ENCODE data around the gene PARK7.
A peak's percentile ranks its signal among the peaks of the same experiment; 100 is the strongest.

The PARK7 gene

DNA sequence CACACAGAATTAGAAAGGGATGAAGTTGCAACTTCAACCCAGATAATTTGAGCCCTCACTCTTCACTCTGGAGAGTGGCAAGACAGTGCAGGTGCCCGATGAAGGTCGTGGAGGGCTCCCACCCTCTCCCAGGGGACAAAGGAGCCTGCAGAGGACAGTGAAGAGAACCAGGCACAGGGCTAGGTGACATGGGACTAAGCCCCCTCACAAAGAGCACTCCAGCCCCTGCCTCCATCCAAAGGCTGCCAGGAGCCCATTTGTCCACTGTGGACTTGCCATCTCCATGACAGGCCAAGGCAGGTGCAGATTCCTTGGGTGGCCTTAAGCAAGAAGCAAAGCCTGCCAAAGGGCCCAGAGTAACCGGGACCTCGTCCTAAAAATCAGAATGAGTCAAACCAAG lies 49.5 kb downstream of the PARK7 start:
- no peak for FAIRE-seq

DNA sequence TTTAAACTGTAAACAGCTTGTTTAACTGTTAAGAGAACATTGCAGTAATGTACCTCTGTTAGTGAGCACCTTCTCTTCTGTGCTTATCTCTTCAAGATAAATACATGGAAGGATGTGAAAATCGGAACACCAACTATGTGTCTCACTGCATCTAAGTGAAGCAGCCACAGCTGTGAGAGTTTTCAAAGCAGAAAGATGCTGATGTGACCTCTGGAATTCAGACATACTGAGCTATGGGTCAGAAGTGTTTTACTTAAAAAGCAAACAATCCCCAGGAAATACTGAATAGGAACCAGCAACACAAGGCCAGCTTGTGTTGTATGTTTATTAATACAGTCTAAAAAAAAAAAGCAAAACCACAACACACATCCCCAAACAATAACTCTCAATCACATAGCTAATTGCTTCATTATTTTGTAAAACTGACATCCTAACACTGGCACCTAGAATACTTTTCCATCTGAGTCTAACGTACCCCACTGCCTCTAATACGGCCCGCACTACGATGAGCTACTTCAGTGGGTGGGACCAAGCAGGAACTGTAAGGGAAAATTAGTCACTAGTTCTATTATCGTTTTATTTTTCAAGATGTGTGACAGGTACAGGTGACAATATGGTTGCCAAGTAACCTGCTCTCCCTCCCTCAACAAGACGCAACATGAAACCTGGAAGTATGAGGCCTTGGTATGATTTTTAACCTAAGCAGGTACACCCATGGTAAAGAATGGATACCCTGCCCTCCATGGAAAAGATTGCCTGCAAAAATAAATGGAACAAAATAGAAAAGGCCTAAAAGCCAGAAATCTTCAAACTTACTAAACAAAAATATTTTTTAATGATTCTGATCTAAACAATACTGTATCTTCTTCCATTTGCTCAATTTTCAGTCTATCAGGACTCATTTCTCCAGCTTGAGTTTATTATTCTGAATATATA lies 50.7 kb downstream of the PARK7 start:
- no peak for FAIRE-seq

DNA sequence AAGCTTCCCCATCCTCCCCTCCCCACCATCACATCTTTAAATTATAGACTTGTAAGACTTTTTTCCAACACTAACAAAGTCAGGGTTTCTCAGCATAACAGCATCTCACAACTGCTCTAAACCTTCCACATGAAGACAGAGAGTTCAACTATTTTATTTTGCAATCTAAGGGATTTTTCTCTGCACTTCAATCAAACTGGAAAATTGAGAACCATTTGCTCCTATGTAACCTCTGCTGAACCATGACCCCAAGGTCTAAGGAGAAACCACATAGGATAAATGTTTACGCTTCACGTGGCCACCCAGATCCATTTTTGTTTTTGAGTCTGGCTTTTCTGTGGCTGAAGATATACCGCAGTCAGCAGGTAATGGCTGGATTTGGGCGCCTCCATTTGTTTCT lies 51.4 kb downstream of the PARK7 start:
- FAIRE-seq: no peak

DNA sequence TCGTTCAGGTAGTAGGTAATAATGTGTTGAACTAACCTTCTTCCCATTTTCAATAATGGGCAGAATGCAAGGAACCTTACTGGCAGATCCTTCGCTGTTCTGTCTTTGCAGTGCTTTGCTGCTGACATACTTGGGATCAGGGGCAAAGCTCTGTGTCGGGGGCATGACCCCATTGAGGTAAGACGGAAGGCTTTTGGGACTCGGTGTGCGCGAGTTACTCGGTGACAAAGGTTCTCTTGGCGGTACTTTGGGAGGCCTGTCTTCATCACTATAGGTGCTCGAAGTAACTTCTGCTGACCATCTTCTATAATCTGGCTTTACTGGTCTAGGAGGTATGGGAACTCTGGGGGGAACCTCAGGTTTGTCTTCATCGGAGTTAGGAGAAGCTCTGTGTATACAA lies 51.9 kb downstream of the PARK7 start:
- no peak for FAIRE-seq

DNA sequence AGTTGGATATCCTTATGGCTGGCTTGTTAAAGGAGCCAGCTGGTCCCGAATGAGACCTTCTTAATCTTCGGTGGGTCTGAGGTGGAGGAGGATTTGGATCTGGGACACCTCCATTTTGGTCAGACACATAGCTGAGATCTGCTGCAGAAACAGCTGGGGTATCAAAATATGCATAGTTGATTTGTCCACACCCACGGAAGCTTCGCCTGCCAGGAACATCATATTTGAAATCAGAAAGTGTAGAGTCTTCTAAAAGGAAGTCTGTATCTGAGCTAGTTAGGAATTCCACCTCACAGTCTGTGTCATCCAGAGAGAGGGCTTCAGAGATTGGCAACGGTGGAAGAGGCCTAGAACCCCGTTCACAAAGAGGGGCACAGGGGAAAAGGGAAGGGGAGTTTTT lies 52.3 kb downstream of the PARK7 start:
- no peak for FAIRE-seq

DNA sequence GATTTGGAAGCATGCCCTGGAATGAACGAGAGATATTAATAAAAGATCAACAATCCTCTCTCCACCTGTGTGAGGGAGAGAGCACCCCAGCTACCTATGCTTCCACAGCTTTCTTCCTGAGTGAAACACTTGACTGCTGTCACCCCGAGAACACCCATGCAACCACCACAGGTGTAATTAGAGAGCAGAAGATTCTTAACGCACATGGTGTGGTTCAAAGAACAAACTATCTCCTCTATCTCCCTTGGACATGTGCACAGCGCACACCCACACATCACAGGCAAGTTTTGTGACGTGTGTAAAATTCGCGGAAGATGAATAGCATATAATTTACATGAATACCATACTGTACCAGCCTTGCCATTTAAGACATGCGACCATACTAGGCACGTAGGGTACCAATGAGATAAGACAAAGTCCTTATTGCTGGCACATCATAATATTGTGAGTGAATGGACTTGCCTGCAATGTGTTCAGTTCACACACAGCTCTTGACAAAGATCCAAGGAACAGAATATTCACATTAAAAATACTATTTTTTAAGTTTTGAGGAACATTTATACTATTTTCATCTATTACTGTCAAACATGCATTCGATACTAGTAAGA lies 53.0 kb downstream of the PARK7 start:
- no peak for FAIRE-seq

DNA sequence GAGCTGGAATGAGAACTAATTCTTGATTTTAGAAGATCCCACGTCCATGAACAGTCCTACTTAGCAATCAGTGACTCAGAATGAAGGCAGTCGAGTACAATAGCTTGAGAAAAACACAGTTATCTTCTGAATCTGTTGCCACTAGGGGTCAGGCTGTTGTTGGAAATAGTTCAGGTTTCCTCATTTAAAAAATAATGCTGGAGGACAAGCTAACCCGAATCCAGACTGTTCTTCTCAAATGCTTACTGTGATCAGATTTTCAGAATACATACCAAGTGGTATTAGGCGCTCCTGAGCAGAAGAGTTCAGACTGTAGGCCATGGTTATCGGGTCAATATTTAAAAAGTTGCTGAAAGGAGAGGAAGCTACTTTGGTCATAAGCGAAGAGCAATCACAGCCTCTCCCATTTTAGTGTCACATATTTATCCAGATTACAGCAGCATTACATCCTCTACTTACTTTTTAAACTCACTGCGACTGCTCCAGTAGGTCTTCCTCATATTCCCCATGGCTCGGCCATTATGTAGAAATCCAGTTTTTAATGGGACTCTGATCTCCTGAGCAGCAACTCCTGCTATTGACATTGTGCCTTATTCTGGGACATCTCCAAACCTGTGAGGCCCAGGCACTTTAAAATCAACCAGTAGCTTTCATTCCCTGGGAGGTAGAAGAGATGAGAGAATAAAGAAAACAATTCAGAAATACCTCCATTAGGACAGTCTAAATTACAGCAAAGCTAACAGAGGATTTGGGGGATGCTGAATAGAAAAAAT lies 53.7 kb downstream of the PARK7 start:
- peak; percentile 98 for FAIRE-seq

DNA sequence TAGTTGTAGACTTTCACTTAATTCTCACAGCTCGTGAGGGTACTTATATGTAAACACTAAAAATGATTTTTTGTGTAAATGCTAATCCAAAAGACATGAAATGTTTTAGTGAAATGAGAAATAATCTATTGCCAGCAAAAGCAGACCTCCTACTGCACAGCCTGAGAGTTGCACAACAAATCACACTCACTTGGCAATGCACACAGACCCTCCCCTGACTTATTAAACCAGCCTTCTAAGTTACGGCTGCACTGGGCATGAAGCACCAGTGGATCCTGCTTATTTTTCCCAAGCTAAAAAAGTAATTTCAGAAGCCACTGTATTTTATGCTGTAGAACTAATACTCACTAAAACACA lies 54.3 kb downstream of the PARK7 start:
- no peak for FAIRE-seq

DNA sequence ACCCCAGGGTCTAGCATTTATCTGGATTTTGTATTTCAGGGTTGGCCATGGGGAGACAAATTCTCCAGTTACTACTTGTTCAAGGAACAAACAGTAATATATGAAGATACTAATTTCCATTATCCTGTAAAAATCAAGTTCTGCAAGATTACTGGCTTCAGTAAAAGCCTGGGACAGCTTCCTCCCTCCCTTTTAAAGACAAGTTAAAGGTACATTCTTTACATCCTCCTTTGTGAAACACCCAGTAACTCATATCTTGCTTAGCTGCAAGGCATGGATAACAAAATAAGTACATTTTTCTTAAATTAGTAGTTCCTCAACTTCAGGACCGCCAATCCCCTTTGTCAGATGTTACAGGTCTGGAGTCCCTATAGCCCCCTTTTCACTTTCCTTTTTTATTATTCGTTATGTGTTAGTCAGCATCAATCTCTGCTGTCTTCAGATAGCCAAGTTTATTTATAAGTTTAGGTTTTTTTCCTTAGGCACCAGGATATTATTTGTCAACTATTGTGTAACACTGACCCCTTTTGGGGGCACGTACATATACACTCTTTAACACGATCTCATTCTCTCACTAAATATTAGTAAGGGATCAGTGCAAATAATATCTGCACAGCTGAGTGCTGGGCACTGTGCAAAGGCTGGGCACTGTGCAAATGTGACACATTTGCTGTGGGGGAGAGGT lies 54.8 kb downstream of the PARK7 start:
- no peak for FAIRE-seq

DNA sequence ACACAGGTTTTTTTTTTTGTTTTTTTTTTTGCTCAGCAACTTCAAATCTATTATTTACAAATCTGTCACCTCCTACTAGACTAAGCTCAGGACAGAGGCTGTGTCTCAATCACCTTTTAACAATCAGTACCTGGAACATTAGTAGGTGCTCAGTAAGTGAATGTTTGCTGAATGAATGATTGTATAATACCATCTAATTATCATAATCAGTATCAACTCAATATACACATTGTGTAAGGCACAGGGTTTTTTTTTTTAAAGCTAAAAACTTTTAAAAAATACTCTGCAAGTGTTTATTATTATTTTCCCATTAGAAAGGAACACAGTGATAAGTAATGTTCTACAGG lies 55.4 kb downstream of the PARK7 start:
- peak; percentile 55 for FAIRE-seq

DNA sequence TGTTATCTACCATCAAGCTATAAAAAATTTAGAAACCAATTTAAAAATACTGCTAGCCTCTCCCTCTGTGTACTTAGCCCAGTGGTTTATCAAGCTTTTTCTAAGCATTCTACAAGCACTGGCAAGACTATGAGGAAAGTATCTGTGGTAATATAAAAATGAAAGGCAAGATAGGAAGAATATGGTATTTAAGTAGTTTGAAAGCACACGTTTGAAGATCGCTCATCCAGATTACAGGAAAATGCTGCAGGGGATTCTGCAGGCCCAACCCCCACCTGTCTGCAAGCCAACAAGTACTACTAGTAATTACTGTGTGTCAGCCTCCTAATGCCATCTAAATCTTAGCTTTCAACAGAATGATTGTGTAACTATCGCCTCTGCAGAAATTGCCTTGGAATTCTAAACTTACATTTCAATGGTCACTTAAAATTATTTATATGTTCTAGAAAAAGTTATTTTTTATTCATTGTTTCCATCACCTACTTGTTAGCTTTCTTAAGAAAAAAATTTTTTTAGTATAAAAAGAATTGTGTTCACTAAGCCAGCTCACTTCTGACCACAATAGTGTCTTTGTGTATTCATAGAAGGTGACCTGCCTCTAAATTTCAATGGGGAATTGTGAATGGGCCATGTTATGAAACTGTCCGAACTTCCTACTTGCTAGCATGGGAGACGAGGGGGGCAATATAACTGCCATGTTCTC lies 56.1 kb downstream of the PARK7 start:
- no peak for FAIRE-seq

DNA sequence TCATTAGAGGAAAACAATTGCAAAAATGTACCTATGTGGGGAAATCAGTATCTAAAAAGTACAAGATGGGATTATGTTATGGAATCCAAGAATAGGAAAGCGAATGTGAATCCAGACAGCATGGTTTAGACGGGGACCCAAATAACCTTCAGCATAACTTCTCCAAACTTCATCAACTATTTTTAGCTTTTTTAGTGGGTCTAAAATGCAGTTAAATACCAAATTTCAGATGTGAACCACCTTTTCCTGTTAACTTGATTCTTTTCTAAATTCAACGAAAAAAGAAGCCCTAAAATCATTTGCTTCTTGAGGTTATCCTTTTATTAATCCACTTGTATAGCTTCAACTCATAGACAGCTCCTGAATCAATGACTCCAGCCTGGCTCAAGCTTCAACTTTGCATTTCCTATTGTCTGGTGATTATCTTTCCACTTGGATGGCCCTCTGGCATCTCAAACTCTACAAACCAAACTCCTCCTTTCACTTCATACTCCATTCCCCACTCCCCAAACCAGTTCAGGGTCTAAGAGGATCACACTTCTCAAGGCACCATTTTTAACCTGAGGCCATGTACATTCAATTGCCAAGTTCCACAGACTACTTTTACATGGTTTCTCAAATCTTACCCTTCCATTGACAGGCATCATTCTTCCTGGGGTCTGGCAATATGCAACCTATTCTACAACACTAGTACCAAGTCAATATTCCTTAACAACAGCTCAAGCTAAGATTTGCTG lies 57.1 kb downstream of the PARK7 start:
- FAIRE-seq: no peak

DNA sequence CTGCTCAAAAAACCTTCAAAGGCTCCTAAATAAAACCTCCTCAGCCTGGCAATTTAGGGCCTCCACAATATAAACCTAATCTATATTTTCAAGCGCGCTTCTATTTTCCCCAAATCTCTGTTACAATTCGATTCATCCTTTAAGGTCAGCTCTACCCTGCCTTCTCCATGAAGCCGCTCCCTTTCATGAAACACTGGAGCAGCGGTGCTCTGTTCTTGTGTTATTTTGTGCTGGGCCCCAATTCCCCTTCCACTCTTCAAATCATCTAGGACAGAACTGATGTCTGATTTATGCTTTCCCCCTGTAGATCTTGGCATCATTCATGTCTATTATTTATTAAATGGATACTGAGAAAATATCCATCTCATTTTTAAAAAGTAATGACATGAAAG lies 57.7 kb downstream of the PARK7 start:
- no peak for FAIRE-seq

DNA sequence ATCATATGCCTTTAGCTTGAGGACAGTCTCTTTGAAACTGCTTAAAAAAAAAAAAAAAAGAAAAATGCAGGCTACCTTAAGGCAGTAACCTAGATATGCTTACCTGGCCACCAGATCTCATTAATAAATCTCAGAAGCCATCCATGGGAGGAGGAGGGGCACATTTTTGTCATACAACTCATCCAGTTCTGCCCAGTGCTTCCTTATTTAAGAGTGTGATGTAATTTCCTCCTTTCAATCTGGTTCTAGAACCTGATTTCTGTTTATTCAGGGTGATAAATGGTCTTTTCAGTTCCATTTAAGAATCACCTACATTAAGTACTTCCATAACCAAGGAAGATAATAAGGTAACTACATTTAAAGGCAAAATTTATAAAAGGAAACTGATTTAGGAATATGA lies 58.5 kb downstream of the PARK7 start:
- peak; percentile 97 for FAIRE-seq

DNA sequence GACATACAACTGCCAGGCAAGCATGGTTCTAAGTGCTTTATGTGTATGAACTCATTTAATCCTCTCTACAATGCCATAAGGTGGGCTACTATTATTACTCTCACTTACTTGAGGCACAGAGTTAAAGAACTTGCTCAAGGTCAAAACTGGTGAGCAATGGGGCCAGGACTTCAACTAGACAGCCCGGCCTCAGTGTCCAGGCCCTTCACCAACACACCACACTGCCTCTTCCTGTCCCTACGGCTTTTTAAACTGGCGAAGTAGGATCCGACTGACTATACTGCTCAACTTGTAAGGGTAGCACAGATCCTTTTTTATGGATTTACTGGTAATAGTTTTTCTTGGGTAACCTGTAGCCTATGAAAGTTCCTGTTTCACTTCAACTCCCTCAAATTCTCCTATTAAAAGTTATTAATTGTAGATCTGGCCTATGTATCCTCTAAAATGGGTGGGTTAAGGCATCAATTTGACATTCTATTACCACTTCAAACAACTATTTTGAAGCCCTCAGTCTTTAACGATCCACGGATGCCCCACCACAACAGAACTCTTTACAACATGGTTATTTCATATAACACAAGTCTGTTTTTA lies 60.3 kb downstream of the PARK7 start:
- no peak for FAIRE-seq

DNA sequence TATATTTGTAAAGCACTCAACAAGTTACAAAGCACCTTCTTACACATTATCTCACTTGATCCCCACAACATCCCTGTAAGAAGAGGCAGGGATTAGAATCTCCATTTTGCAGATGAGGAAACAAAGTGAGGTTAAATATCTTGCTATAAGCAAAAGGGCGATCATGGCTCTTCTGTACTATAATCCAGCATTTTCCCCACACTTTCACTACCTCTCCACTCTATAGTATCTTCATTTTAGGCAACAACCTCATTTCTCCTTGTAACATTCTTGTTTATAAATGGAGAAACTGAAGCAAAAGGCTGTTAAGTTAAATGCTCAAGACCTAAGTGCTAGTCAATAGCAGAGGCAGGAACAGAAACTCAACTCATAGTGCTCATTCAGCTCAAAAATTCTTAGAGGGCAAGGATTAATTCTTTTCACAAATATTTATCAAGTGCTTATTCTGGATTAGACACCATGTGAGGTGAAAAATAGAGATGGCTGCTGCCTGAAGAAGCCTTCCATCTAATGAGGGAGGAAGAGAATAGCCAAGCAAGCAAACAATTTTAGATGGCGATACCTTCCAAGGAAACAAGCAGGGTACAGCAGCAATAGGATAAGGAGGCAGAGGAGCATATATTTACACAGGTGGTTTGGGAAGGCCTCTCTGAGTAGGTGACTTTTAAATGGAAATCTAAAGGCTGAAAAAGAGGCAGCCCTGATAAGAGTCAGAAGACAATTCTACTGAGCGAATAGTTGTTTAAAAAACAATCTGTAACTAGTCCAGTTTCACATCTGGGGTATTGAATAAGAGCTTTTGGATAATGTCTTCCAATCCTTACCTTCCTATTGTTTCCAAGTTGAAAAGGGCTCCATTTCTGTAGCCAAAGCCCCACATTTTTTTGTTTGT lies 61.1 kb downstream of the PARK7 start:
- no peak for FAIRE-seq

DNA sequence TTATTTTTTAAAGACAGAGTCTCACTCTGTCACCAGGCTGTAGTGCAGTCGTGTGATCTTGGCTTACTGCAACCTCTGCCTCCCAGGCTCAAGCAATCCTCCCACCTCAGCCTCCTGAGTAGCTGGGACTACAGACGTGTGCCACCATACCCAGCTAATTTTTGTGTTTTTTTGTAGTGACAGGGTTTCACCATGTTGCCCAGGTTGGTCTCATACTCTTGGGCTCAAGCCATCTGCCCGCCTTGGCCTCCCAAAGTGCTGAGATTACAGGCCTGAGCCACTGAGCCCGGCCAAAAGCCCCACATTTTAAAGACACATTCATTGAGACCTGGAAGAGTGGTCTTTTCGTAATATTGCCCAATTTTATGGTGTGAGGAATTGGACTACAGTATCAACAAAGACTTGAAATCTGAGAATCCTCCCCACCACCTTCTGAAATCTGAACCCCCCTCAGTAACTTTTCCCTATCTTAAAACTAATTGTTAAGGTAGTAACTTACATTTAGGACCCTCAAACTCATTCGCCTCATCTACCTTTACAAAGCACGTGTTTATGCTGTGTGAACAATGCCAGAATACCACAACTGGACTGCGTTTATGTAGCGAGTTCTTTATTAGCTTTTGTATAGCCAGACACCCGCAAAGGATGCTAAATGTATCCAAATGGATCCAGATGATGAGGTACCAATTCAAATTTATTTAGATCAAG lies 61.9 kb downstream of the PARK7 start:
- FAIRE-seq: no peak

DNA sequence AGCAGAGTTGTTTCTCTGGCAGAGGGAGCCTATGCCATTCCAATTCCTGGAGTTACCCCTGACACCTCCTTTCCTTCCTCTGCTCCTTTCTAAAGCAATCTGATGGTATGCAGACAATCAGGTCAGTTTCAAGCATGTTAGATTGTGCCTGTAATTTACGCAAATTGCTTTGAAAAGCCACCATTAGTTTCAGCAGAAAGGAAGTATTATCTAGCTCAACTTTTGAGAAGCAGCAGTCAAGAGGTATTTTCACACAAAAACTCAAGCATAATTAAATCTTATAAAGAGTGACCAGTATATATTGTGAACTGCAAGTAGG lies 62.4 kb downstream of the PARK7 start:
- FAIRE-seq: no peak

DNA sequence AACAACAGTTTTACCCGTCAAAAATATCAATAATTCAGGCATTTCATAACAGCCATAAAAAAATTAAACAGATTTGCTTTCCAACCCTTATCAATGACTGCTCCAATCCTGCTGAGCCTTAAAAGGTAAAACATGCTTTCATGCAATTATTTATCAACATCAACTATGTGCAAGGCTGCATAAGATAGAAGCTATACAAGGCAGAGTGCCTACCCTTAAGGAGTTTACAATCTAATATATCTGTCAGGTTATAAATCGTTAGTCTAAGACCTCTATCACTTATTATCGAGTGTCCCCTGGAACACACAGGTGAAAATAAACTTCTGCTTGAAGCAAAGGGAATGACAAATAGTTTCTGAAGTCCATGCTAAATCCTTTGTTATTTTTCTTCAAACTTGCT lies 62.8 kb downstream of the PARK7 start:
- no peak for FAIRE-seq

DNA sequence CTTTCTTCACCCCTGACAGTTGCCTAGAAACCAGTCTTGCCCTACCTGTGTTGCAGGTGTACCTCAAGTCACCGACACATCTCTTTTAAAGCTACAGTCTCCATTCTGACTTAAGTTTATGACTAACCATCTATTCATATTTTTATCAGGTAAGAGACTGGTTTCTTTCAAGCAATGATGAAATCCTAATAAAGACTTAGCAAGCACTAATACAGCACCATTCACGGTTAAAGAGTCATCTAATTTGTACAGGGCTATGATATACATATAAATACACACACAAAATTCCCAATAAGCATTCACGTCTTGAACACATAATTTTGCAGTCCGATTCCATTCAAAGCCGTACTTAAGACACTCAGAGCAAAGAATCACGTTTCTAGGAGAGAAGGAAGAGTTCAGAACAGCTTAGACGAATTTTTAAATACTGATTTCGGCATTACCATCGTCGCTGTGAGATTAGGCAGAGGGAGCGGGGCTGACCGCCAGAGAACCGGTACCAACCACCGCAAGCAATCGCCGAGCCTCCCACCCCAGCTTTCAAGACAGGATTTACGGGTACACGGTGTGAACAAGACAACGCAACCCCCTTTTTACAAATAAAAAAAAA lies 63.7 kb downstream of the PARK7 start:
- no peak for FAIRE-seq
